Stimulated activated CD4-positive, alpha-beta T cell treated with anti-CD3 and anti-CD28 coated beads, Interleukin-1b, Interleukin-23, amount 100 ng/mL, for 4 hours (primary cell): Measurements from ENCODE around the gene GPBP1.
"Not testable (repeated sequence)": the region's sequence is repeated elsewhere in the genome, so short reads cannot be mapped to it uniquely, and the experiment has no call there.

Source experiments
- DNase-seq, 2 donors: peaks; one replicate each; pipeline ENCODE4 v3.0.0-alpha.2; 2020; ENCODE audit warnings: low read depth in 2 of 2

GPBP1 gene

GRCh38 chr5:57173319-57174127 lies at the start of gene GPBP1:
TSS of gene GPBP1 (plus strand) at chr5:57174059. CDS start at chr5:57214131, 40,072 bp downstream.
- peak; percentile 96 to 97 for DNase-seq

GRCh38 chr5:57128325-57128724 lies 45.5 kb upstream of the GPBP1 start:
- DNase-seq: no peak

GRCh38 chr5:57133574-57133973 lies 40.3 kb upstream of the GPBP1 start:
- DNase-seq: no peak

GRCh38 chr5:57137401-57137800 lies 36.5 kb upstream of the GPBP1 start:
- no peak for DNase-seq

- DNase-seq: no peak
Observed at GRCh38 chr5:57152316-57152715, 21.5 kb upstream of the GPBP1 start.

- no peak for DNase-seq
Observed at GRCh38 chr5:57155033-57155432, 18.8 kb upstream of the GPBP1 start.

GRCh38 chr5:57157131-57157530 lies 16.7 kb upstream of the GPBP1 start:
- DNase-seq: no peak

- no peak for DNase-seq
Observed at GRCh38 chr5:57157666-57158065, 16.2 kb upstream of the GPBP1 start.

- no peak for DNase-seq
Observed at GRCh38 chr5:57163553-57164006, 10.3 kb upstream of the GPBP1 start.

- DNase-seq: no peak
Observed at GRCh38 chr5:57164124-57164523, 9.7 kb upstream of the GPBP1 start.

- not testable (repeated sequence) for DNase-seq
Observed at GRCh38 chr5:57165171-57165570, 8.7 kb upstream of the GPBP1 start.

GRCh38 chr5:57166276-57166675 lies 7.6 kb upstream of the GPBP1 start:
- no peak for DNase-seq

GRCh38 chr5:57167201-57167600 lies 6.7 kb upstream of the GPBP1 start:
- no peak for DNase-seq

- DNase-seq: not testable (repeated sequence)
Observed at GRCh38 chr5:57170116-57170515, 3.7 kb upstream of the GPBP1 start.

- no peak for DNase-seq
Observed at GRCh38 chr5:57171816-57172465, 1.9 kb upstream of the GPBP1 start.

- DNase-seq: no peak
Observed at GRCh38 chr5:57172466-57173318, 1.2 kb upstream of the GPBP1 start.

- DNase-seq: no peak
Observed at GRCh38 chr5:57174128-57174889, 450 bp downstream of the GPBP1 start.

- no peak for DNase-seq
Observed at GRCh38 chr5:57174890-57175510, 1.1 kb downstream of the GPBP1 start.

- no peak for DNase-seq
Observed at GRCh38 chr5:57175551-57176309, 1.9 kb downstream of the GPBP1 start.

- no peak for DNase-seq
Observed at GRCh38 chr5:57176350-57176857, 2.5 kb downstream of the GPBP1 start.
